Glutamatergic neuron (in vitro differentiated cells): Measurements from ENCODE around the gene EPHB3. TPM values are rescaled to one million over a fixed set of nuclear protein-coding genes. Genes with fewer than 3 reads are reported as not detected.

ENCODE experiments used
- DNase-seq: peaks from one replicate; pipeline ENCODE4 v3.0.0; 2022
- H3K27ac Mint-ChIP-seq: one replicate; pipeline ENCODE4 v1.8.0; 2020; ENCODE audit warnings: mild to moderate bottlenecking, mixed read lengths, inconsistent platforms; ENCODE audit not compliant: unreplicated experiment
- H3K27me3 Mint-ChIP-seq: one replicate; pipeline ENCODE4 v1.8.0; 2020; ENCODE audit warnings: mild to moderate bottlenecking, moderate library complexity, mixed read lengths, inconsistent platforms; ENCODE audit not compliant: unreplicated experiment
- H3K36me3 Mint-ChIP-seq: one replicate; pipeline ENCODE4 v1.8.0; 2020; ENCODE audit warnings: mild to moderate bottlenecking, mixed read lengths, inconsistent platforms; ENCODE audit not compliant: unreplicated experiment
- H3K4me1 Mint-ChIP-seq: one replicate; pipeline ENCODE4 v1.8.0; 2020; ENCODE audit warnings: mild to moderate bottlenecking, low read depth, mixed read lengths, inconsistent platforms; ENCODE audit not compliant: unreplicated experiment
- H3K4me3 Mint-ChIP-seq: one replicate; pipeline ENCODE4 v1.8.0; 2020; ENCODE audit warnings: mild to moderate bottlenecking, mixed read lengths, inconsistent platforms; ENCODE audit not compliant: unreplicated experiment
- H3K9me3 Mint-ChIP-seq: one replicate; pipeline ENCODE4 v1.8.0; 2020; ENCODE audit warnings: mild to moderate bottlenecking, moderate library complexity, mixed read lengths, inconsistent platforms; ENCODE audit not compliant: unreplicated experiment
- total RNA-seq: library from RNA; stranded (reverse); fragmentation: NEBNext Ultra II Directional; extraction: Animal tissue kit (Norgen Biotek cat#: 25700); gene quantifications from one replicate; pipeline ENCODE4 v1.2.1, GENCODE V29; 2021; ENCODE audit not compliant: unreplicated experiment
- TF ChIP-seq, protein P1 (sequence below): fragments of 200-600 bp; sonication (generic); IDR thresholded peaks from one replicate; pipeline ENCODE4 v1.5.0; 2021; ENCODE audit not compliant: partially characterized antibody, unreplicated experiment

Gene EPHB3
- total RNA-seq, 1 donor from 2014 or later: 5.0 TPM

DNA sequence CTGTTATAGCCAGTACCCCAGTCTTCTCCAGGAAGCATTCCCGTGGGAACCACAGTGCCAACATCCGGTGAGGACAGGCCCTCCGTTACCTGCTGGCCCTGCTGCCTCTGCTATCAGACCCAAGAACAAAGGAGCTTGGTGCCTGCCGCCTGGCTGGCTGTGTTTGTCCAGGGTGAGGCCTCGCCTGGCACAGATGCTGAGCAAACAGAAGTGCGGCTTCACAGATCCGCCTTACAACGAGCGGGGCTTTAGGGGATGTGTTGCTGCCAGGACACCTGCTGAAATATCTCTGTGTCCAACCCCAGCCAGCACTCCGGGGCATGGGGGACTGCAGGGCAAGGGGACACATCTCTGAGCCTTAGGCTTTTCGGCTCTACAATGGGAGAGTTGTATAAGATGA is 2.2 kb upstream of the EPHB3 start:
- H3K36me3 Mint-ChIP-seq: no peaks in the 10 kb centered on the region
- peaks cover 5% of the 10 kb centered on the region for H3K4me1 Mint-ChIP-seq
- H3K27ac Mint-ChIP-seq: no peak overlapping the region
- peaks cover 18% of the 10 kb centered on the region for H3K27me3 Mint-ChIP-seq
- TF ChIP-seq, protein P1, sequence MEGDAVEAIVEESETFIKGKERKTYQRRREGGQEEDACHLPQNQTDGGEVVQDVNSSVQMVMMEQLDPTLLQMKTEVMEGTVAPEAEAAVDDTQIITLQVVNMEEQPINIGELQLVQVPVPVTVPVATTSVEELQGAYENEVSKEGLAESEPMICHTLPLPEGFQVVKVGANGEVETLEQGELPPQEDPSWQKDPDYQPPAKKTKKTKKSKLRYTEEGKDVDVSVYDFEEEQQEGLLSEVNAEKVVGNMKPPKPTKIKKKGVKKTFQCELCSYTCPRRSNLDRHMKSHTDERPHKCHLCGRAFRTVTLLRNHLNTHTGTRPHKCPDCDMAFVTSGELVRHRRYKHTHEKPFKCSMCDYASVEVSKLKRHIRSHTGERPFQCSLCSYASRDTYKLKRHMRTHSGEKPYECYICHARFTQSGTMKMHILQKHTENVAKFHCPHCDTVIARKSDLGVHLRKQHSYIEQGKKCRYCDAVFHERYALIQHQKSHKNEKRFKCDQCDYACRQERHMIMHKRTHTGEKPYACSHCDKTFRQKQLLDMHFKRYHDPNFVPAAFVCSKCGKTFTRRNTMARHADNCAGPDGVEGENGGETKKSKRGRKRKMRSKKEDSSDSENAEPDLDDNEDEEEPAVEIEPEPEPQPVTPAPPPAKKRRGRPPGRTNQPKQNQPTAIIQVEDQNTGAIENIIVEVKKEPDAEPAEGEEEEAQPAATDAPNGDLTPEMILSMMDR: no peak
- H3K4me3 Mint-ChIP-seq: no peak overlapping the region
- DNase-seq: peak; percentile 16
- H3K9me3 Mint-ChIP-seq: peaks cover 5% of the 10 kb centered on the region

GRCh38 chr3:184560531-184560930 is 1.1 kb upstream of the EPHB3 start:
- Mint-ChIP-seq H3K4me3 (no peak overlapping the region), H3K9me3 (peaks cover 5% of the 10 kb centered on the region), H3K4me1 (peaks cover 6% of the 10 kb centered on the region), H3K36me3 (no peaks in the 10 kb centered on the region), H3K27me3 (peaks cover 28% of the 10 kb centered on the region), H3K27ac (no peak overlapping the region)
- TF ChIP-seq, protein P1: no peak
- peak; percentile 9 for DNase-seq

GRCh38 chr3:184561913-184562877 is 610 bp downstream of the EPHB3 start:
- TF ChIP-seq, protein P1: no peak
- Mint-ChIP-seq H3K27ac (no peak overlapping the region), H3K36me3 (no peaks in the 10 kb centered on the region), H3K4me3 (peak overlapping the region; percentile 75), H3K4me1 (peaks cover 8% of the 10 kb centered on the region), H3K9me3 (peaks cover 4% of the 10 kb centered on the region), H3K27me3 (peaks cover 28% of the 10 kb centered on the region)
- peak; percentile 60 for DNase-seq

- peaks cover 30% of the 10 kb centered on the region for H3K27me3 Mint-ChIP-seq
- peaks cover 10% of the 10 kb centered on the region for H3K9me3 Mint-ChIP-seq
- peaks cover 16% of the 10 kb centered on the region for H3K4me1 Mint-ChIP-seq
- H3K27ac Mint-ChIP-seq: no peak overlapping the region
- no peak for DNase-seq
- no peaks in the 10 kb centered on the region for H3K36me3 Mint-ChIP-seq
- peak overlapping the region; percentile 49 for H3K4me3 Mint-ChIP-seq
- TF ChIP-seq, protein P1: no peak
These were observed 1.4 kb downstream of the EPHB3 start for GRCh38 chr3:184562878-184563560.
